HG03460 (cell line): ENCODE results near the gene OR52E1.

Experiments used
- ATAC-seq: cut with Tn5 transposase; IDR thresholded peaks from one replicate; pipeline ENCODE4 v1.9.1; 2021; ENCODE audit not compliant: unreplicated experiment

The OR52E1 gene

GRCh38 chr11:5107285-5107684, 37.9 kb downstream of the OR52E1 start:
- ATAC-seq, result no peak

DNA sequence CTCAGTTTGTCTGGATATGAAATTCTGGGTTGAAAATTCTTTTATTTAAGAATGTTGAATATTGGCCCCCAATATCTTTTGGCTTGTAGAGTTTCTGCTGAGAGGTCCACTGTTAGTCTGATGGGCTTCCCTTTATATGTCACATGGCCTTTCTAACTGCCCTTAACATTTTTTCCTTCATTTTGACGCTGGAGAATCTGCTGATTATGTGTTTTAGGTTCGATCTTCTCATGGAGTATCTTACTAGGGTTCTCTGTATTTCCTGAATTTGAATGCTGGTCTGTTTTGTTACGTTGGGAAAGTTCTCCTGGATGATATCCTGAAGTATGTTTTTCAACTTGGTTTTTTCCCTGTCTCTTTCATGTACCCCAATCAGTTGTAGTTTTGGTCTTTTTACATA, 46.0 kb downstream of the OR52E1 start:
- no peak for ATAC-seq

DNA sequence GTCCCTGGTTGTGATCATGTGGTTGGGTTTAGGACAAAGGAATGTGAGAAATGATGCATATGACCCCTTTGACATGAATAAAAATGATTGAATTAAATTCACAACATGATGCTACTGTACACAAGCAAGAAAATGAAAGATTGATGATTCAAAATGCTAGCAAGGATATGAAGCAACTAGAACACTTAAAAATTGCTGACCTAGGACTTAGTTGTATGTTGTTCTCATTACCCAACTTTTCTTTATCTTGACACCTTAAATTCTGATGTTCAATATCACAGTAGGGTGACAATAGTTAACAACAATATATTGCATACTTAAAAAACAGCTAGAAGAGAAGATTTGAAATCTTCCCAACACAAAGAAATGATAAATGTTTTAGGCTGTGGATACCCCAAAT, 48.2 kb downstream of the OR52E1 start:
- no peak for ATAC-seq

DNA sequence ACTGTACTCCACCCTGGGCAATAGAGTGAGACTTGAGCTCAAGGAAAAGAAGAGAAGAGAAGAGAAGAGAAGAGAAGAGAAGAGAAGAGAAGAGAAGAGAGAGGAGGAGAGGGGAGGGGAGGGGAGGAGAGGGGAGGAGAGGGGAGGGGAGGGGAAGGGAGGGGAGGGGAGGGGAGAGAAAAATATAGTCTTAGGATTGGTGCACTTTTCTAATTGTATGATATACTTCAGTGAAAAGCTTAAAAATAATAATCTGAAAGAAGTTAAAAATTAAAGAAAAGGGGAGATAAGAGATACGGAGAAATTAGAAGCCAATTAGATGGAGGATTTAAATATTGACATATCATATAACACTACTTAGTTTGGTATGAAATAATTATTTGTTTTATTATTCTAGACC, 49.5 kb downstream of the OR52E1 start:
- ATAC-seq, result no peak
